HG03571 (cell line): Measurements from ENCODE around the gene SARNP.

Experiments used
- ATAC-seq: cut with Tn5 transposase; IDR thresholded peaks from one replicate; pipeline ENCODE4 v1.9.1; 2021; ENCODE audit not compliant: unreplicated experiment

SARNP gene

GRCh38 chr12:55743406-55744339, 73.9 kb downstream of the SARNP start:
- no peak for ATAC-seq

DNA sequence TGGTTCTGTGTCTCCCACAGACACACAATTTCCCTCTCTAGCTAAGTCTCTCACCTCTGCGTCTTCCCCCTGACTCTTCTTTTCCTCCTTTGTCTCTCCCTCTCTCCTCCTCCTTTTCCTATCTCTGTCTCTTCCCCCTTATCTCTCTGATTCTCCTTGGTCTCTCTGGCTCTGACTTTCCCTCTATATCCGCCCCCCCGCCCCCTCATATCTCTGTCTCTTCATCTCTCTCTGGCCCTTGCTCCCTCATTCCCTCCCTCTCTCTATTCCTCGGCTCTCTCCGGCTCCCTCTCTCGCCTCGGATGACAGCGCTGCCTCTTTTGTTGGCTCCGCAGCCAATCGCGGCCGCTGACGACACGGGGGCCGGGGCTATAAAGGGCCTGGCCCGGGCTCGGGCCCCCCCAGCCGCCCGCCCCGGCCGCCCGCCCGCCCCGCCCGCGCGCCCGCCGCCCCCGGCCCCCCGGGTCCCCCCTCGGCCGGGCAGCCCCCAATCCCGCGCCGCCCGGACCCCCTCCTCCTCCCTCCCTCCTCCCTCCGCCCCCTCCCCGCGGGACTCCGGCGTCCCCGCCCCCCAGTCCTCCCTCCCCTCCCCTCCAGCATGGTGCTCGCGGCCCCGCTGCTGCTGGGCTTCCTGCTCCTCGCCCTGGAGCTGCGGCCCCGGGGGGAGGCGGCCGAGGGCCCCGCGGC, 74.7 kb downstream of the SARNP start, which contains the start of gene GDF11:
Gene GDF11 (plus strand): TSS at position 404 of the 687 bp plus-strand sequence. CDS start 195 bp downstream, at position 599.
- peak; percentile 23 for ATAC-seq

GRCh38 chr12:55741931-55742680, 75.4 kb downstream of the SARNP start:
- ATAC-seq, result no peak

- no peak for ATAC-seq
These were observed 78.5 kb downstream of the SARNP start for GRCh38 chr12:55739025-55739378.

GRCh38 chr12:55738123-55739024, 79.2 kb downstream of the SARNP start:
- ATAC-seq, result peak; percentile 85

GRCh38 chr12:55737581-55738122, 79.9 kb downstream of the SARNP start:
- ATAC-seq, result no peak

DNA sequence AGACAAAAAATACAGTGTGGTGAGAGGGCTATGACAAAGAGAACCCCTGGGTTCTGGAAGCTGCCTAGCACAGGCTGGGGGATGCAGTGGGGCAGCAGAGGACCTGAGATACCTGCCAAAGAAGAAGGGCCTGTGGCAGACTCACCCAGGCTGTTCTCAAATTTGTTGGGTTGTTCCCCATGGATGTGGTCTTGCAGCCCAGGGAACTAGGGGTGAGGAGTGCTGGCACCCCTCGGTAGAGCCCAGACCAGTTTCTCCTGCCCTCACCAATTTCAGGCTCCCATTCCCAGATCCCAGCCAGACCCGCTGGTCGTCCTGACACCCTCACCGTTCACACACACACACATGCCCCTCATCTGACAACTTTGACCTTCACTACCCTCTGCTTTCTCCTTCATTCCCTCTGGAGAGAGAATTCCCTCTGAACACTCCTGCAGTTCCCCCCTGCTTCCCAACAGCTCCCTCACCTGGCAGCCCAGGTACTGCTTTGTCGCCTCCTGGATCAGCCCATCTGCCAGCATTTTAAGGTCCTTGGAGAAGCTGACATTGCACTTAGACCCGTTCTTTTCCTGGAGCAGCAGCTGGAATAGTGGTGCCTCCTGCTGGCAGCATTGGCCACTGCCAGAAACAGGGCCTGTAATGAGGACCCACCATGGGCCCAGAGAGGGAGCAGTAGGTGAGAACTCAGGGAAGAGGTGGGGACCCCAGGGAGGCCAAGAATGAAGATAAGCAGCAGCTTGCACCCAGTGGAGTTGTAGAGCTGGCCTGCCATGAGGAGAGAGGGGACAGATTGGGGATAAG, 80.5 kb downstream of the SARNP start:
- ATAC-seq, result no peak

DNA sequence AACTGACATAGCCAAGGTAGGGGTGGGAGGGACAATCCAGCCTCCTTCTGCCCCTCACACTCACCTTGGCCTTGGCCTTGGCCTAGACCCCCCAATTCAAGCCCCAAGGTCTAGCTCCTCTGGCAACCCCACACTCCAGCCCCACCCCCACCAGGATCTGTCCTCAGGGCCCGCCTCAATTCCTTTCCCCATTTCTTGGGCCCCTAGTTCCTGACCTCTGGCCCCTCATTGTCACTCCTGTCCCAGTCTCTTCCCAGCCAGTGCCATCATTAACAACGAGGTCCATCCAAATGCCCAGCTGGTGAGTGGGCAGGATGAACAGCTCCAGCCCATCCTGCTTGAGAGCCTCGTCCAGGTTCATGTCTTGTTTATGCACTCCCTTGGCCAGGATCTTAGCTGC, 81.4 kb downstream of the SARNP start:
- ATAC-seq, result no peak

GRCh38 chr12:55734595-55734994, 82.9 kb downstream of the SARNP start:
- no peak for ATAC-seq

DNA sequence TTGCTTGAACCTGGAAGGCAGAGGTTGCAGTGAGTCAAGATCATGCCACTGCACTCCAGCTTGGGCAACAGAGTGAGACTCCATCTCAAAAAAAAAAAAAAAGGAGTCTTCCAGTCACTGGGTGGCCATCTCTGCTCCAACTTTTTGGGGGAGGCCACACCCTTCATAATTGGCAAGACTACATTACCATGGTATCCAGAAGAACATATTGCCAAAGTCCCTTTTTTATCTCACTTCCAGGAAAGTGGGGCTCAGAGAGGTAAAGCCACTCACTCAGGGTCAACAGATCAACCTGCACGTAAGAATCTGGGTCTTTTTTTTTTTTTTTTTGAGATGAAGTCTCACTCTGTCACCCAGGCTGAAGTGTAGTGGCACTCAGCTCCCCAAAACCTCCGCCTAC, 83.7 kb downstream of the SARNP start:
- no peak for ATAC-seq

- ATAC-seq, result no peak
These were observed 84.4 kb downstream of the SARNP start for GRCh38 chr12:55733021-55733555.

DNA sequence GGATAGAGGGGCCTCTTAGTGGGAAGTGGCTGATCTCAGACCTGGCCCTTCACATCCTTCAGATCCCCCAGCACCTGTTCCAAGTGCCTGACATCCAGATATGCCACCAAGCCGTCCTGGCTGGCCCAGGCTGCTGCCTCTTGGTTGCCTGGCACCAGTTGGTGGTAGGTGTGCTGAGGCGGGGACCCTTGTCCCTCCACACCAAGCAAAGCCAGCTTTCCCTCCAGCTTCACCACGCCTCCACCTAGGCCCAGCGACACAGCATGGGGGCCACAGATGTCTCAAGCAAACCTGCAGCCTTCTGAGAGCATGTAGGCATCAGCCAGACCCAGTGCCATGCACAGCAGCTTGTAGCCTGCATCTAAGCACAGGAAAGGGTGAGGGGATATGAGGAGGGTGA, 85.2 kb downstream of the SARNP start:
- no peak for ATAC-seq

DNA sequence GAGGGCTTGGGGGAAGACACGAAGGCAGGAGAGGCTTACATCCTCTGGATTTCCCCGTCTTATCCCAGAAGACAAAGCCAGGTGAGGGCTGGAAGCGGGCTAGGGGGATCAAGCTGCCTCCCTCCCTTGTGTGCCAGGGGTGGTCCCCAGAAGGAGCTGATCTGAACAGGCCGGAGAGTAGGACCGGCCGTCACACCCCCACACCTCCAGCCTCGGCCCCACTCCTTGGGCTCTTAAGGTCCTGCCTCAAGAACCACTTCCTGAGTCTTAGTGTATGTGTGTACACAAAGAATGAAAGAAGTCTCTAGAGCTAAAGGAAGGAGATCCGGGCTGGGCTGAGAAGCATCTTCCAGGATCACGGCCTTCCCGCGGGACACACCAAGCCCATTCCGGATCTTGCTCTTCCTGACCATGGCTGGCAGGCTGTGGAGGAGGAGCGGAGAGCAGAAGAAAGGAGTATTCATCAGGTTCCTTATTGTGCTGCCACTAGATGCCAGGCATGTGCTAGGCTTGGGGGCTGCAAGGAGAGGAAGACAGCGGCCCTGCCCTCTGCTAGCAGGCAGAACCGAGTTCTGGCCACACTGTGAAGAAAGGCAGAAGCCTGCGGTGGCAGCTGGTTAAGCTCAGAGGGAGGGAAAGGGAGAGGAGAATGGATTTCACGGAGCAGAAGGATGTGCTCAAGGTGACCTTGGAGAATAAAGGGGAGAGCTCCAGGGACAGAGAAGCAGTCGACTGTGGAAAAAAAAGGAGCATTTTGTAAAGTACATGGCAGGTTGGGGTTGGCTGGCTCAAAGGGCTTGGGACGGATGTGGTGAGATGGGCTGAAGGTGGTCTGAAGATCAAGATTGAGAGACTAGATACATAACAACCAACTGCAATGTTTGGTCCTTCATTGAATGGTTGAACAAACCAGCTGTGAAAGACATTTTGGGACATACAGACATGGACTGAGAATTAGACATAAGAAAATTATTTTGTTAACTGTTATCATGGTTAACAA, 87.4 kb downstream of the SARNP start:
- ATAC-seq, result peak; percentile 50

GRCh38 chr12:55728939-55729818, 88.3 kb downstream of the SARNP start, which contains the start of gene CD63:
CD63 (minus strand) TSS chr12:55729009; CDS start chr12:55728341, 668 bp downstream.
- ATAC-seq, result peak; percentile 63

- peak; percentile 16 for ATAC-seq
These were observed 89.2 kb downstream of the SARNP start for GRCh38 chr12:55728186-55728938.

DNA sequence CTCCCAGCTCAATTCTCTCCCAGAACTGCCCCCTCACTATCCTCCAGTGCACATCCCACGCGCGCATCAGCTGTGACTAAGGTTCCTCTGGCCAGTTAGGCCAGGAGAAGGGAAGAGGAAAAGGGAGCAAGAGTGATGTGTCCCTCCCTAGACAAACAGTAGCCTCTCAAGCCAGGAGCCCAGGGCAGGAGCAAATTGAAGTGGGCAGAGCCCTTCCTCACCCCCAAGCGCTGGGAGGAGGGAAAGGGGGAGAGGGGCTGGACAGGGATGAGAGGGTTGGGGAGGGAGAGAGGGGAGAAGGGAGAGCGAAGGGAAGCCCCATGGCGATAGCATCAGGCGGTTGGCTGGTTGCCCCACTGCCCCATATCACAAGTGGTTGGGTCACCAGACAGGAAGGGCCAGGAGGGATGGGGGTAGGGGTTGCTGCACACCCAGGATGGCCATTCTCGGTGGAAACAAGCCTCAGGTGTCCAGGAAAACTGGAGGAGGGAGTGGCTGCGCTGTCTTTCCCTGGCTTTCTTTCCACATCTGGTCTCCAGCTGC, 89.8 kb downstream of the SARNP start:
- no peak for ATAC-seq
